Activated naive CD4-positive, alpha-beta T cell treated with anti-CD3 and anti-CD28 coated beads for 36 hours (primary cell): Measurements from ENCODE around the gene SLIT1. TPM values are rescaled to one million over a fixed set of nuclear protein-coding genes. Genes with fewer than 3 reads are reported as not detected.

ENCODE experiments used
- CTCF ChIA-PET: fragments of 350-600 bp; sonication (Branson Sonifier 250); formaldehyde crosslinking; loops from one replicate; lab custom pipeline; 2021; ENCODE audit warnings: antibody characterized with exemption; lab: Charles Lee
- DNase-seq: peaks from one replicate; pipeline ENCODE4 v3.0.0-alpha.2; 2020
- H3K27ac Mint-ChIP-seq: one replicate; pipeline ENCODE4 v1.8.0; 2021; ENCODE audit warnings: mild to moderate bottlenecking, mixed read lengths
- H3K27me3 Mint-ChIP-seq: one replicate; pipeline ENCODE4 v1.8.0; 2021; ENCODE audit warnings: low read depth, mixed read lengths
- H3K36me3 Mint-ChIP-seq: one replicate; pipeline ENCODE4 v1.8.0; 2021; ENCODE audit warnings: low read depth, mixed read lengths
- H3K4me1 Mint-ChIP-seq: one replicate; pipeline ENCODE4 v1.8.0; 2021; ENCODE audit warnings: low read depth, mixed read lengths
- H3K4me3 Mint-ChIP-seq: one replicate; pipeline ENCODE4 v1.8.0; 2021; ENCODE audit warnings: mild to moderate bottlenecking, moderate library complexity, mixed read lengths
- H3K9me3 Mint-ChIP-seq: one replicate; pipeline ENCODE4 v1.8.0; 2021; ENCODE audit warnings: mixed read lengths
- intact Hi-C: fragments of 100-400 bp; cut with micrococcal nuclease; formaldehyde crosslinking; loops from one replicate; pipeline ENCODE4 v1.15.1; 2023
- total RNA-seq, 2 experiments: library from RNA; stranded (reverse); gene quantifications; one replicate each; pipeline ENCODE4 v1.2.3, GENCODE V29; 2021

The SLIT1 gene
- total RNA-seq, 2 experiments from 2014 or later = 0.44 to 0.60 TPM

DNA sequence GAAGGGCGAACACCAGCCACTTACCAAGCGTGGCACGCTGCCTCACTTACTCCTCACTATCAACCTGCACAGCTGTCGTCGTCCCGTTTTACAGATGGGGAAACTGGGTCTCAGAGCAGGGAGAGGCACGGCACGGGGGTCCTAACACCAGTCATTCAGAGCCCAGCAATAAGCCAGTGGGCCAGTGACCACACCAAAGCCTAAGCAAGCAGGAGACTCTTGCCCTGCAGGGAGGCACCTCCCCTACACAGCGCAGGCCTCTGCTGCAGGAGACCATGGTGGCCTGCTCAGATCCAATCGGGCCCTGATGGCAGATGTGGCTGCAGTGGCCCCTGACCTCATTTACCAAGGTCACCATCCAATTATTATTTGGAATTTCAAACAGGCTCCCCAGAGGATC lies 4.8 kb downstream of the SLIT1 start:
- H3K27me3 Mint-ChIP-seq = peaks cover 43% of the 10 kb centered on the region

DNA sequence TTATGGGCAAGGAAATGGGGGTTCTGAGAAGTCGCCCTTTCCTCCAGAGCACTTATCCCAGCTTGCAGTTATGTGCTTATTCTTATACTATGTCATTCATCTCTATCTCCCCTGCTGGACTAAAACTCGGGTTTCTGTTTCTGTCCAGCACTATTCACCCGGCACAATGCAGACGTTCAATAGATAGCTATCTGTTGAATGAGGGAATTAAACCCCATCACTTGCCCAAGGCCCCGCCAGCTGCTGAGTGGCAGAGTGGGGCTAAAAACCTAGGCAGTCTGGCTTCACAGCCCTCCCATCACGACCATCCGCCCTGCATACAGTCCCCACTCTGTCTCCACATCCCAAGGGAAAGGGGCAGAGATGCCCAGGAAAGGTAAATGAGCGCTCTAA lies 5.4 kb downstream of the SLIT1 start:
- no peaks in the 10 kb centered on the region for H3K9me3 Mint-ChIP-seq
- H3K36me3 Mint-ChIP-seq = no peaks in the 10 kb centered on the region
- peaks cover 4% of the 10 kb centered on the region for H3K4me1 Mint-ChIP-seq
- CTCF ChIA-PET = interaction anchor here (1.2 to 1.3 kb wide), 2 partner anchors 16 to 143 kb away, joined by 3 to 4 read pairs; no protein-coding TSS in a partner anchor
- H3K27me3 Mint-ChIP-seq = peaks cover 41% of the 10 kb centered on the region
- no peak overlapping the region for H3K4me3 Mint-ChIP-seq
- H3K27ac Mint-ChIP-seq = no peak overlapping the region
- no peak for DNase-seq
- intact Hi-C loops = loop anchor here (5.0 kb wide), 1 partner anchor 43 kb away; no protein-coding TSS in a partner anchor

More for the DNA sequence above, 4.8 kb downstream of the SLIT1 start:
- no peak for DNase-seq
- Mint-ChIP-seq H3K27ac (no peak overlapping the region), H3K4me3 (no peak overlapping the region), H3K36me3 (no peaks in the 10 kb centered on the region), H3K9me3 (no peaks in the 10 kb centered on the region), H3K4me1 (peaks cover 4% of the 10 kb centered on the region)
- intact Hi-C loops = loop anchor here (5.0 kb wide), 1 partner anchor 44 kb away; no protein-coding TSS in a partner anchor
- CTCF ChIA-PET = interaction anchor here (1.2 to 1.3 kb wide), 2 partner anchors 16 to 144 kb away, joined by 3 to 4 read pairs; no protein-coding TSS in a partner anchor

DNA sequence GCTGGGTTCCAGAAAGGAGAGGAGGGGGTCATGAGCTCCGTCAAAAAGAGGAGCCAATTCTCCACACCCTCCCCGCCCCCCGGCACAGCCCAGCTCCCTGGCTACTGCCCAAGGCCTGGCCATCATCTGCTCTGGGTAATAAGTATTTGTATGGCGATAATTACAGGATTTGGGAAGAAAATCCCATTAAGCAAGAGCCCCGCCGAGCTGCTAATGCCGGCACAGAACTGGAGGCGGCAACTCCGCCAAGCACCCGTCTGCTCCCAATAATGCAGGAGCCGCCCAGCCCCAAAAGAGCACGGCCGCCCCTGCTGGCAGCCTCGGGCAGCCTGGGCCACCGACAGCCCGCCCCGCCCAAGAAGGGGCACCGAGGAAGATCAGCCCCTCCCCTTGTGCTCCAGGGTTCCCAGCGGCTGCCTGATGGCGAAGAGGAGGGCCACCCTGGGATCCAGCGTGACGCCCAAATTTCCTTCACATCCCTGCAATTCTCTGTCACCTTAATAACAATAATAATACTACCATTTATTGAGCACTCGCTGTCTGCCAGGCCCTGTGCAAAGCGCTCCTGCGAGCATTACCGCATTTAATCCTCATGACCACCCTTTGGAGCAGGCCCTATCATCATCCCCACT lies 5.9 kb downstream of the SLIT1 start:
- Mint-ChIP-seq H3K4me3 (no peak overlapping the region), H3K9me3 (no peaks in the 10 kb centered on the region), H3K27ac (no peak overlapping the region), H3K4me1 (peaks cover 2% of the 10 kb centered on the region), H3K27me3 (peaks cover 39% of the 10 kb centered on the region), H3K36me3 (no peaks in the 10 kb centered on the region)
- intact Hi-C loops = loop anchor here (5.0 kb wide), 1 partner anchor 43 kb away; no protein-coding TSS in a partner anchor
- DNase-seq = no peak
- CTCF ChIA-PET = interaction anchor here (1.2 to 1.3 kb wide), 2 partner anchors 17 to 143 kb away, joined by 3 to 4 read pairs; no protein-coding TSS in a partner anchor

DNA sequence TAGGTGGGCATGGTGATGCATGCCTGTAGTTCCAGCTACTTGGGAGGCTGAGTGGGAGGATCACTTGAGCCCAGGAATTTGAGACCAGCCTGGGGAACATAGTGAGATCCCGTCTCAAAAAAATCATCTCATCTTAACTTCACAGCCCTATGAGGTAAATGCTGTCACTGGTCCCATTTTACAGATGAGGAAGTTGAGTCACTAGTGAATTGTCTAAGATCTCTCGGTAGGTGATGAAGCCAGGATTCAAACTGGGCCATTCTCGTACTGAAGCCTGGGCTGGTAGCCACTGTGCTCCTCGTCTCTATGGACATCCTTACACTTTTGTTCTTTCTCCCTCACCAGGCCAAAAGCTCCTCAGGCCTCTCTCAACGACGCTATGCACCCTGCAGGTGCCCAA lies 6.4 kb downstream of the SLIT1 start:
- no peaks in the 10 kb centered on the region for H3K36me3 Mint-ChIP-seq
- no peak overlapping the region for H3K4me3 Mint-ChIP-seq
- CTCF ChIA-PET = no interaction called here
- H3K4me1 Mint-ChIP-seq = no peaks in the 10 kb centered on the region
- H3K27me3 Mint-ChIP-seq = peaks cover 33% of the 10 kb centered on the region
- intact Hi-C loops = no loop called here
- H3K9me3 Mint-ChIP-seq = no peaks in the 10 kb centered on the region
- H3K27ac Mint-ChIP-seq = no peak overlapping the region
- no peak for DNase-seq

DNA sequence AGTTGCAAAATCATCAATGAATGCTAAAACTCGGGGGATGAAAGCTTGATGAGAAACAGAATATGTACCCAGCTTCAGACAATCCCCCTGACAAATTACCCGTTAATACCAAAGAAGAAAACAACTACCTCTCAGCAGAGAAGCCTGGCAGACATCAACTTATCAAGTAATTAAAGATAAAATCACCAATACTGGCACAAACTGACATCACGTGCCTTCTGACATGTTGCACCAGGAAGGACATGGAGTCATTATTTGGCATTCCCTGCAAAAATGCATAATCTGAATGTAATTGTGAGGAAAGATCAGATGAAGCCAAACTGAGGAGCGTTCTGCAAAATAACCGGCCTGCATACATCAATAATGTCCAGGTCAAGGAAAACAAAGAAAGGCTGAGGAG lies 7.7 kb downstream of the SLIT1 start:
- Mint-ChIP-seq H3K36me3 (no peaks in the 10 kb centered on the region), H3K4me3 (no peak overlapping the region), H3K4me1 (no peaks in the 10 kb centered on the region), H3K27ac (no peak overlapping the region), H3K27me3 (peaks cover 22% of the 10 kb centered on the region), H3K9me3 (no peaks in the 10 kb centered on the region)
- CTCF ChIA-PET = interaction anchor here (1.0 to 1.5 kb wide), 2 partner anchors 18 to 32 kb away, joined by 3 to 8 read pairs; no protein-coding TSS in a partner anchor
- DNase-seq = no peak
- intact Hi-C loops = no loop called here

DNA sequence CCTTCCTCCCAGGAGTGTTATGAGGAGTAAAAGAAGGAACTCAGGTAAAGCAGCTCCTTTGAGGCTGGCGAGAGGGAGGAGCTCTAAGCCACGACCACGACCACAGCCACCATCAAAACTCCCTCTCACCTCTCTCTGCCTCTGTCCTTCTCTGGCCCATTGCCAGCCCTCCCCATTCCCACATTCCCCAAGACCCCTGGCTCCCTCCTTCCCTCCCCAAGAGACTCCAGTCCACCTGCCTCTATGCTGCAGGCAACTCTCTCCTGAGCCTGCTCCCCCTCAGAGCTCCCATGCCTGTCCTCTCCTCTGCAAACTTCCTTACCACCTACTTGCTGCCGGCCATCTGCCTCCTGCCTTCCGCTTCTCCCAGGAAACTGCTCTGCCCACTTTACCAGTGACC lies 9.5 kb downstream of the SLIT1 start:
- Mint-ChIP-seq H3K4me3 (no peak overlapping the region), H3K9me3 (no peaks in the 10 kb centered on the region), H3K36me3 (no peaks in the 10 kb centered on the region), H3K27ac (no peak overlapping the region), H3K4me1 (no peaks in the 10 kb centered on the region), H3K27me3 (peaks cover 19% of the 10 kb centered on the region)
- no peak for DNase-seq
- CTCF ChIA-PET = interaction anchor here (0.6 to 1.3 kb wide), 4 partner anchors 15 to 105 kb away, joined by 3 to 4 read pairs (median 4); no protein-coding TSS in a partner anchor
- intact Hi-C loops = no loop called here

DNA sequence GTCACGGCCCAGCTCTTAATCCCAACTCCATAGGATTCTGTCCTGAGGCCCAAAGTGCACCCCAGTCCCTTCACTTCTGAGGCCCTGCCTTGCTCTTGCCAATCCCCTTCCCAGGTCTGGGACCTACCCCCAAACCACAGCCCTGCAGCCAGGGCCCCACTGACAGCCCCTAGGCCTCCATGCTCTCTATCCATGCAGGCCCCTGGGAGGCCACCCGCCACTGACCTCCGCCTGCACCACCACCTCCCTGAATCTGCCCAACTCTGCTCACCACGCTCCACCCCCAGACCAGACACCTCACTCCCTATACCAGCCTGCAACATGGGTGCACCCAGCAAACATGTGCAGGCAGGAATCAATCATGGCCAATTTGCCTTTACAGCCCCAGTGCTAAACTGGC lies 10.2 kb downstream of the SLIT1 start:
- Mint-ChIP-seq H3K4me3 (no peak overlapping the region), H3K4me1 (no peaks in the 10 kb centered on the region), H3K9me3 (no peaks in the 10 kb centered on the region), H3K36me3 (no peaks in the 10 kb centered on the region), H3K27me3 (peaks cover 20% of the 10 kb centered on the region), H3K27ac (no peak overlapping the region)
- no peak for DNase-seq
- CTCF ChIA-PET = interaction anchor here (1.1 to 1.7 kb wide), 2 partner anchors 103 to 104 kb away, joined by 3 to 6 read pairs; no protein-coding TSS in a partner anchor
- intact Hi-C loops = no loop called here

DNA sequence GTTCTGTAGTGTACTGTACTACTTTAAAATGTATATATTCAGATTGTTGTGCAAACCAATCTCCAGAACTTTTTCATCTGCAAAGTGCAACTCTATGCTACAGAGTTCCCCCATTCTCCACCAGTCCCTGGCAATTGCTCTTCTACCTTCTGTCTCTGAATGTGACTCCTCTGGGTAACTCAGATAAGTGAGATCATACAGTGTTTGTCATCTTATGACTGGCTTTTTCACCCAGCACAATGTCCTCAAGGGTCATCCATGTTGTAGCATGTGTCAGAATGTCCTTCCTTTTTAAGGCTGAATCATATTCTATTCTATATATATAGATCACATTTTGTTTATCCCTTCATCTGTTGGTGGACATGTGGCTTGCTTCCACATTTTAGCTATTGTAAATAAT lies 10.8 kb downstream of the SLIT1 start:
- CTCF ChIA-PET = interaction anchor here (1.7 kb wide), 1 partner anchor 102 kb away, joined by 6 read pairs; no protein-coding TSS in a partner anchor
- intact Hi-C loops = no loop called here

DNA sequence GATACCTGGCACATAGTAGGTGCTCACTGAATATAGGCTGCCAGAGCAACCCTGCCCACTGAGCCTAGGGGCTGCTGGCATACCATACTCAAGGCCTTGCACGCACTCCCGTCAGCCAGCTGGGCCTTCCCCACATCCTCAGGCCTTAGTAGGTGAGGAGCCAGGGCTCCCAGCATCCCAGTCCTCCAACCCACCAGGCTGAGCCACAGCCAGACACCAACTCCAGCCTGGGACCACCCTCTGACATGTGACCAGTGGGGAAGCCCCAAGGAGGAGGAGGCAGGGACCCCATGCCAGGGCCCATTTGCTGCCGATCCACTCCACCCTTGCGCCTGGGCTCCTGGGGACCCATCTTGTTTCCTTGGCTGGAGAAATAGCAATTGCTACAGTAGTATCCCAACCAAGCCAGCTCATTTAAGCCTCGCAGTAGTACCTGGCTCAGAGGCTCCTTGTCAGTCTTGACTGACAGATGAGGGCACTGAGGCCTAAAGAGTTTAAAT lies 11.4 kb downstream of the SLIT1 start:
- H3K27me3 Mint-ChIP-seq = peaks cover 11% of the 10 kb centered on the region
- H3K36me3 Mint-ChIP-seq = no peaks in the 10 kb centered on the region
- no peaks in the 10 kb centered on the region for H3K4me1 Mint-ChIP-seq
- no peaks in the 10 kb centered on the region for H3K9me3 Mint-ChIP-seq
- no peak overlapping the region for H3K4me3 Mint-ChIP-seq
- no peak for DNase-seq
- intact Hi-C loops = no loop called here
- no peak overlapping the region for H3K27ac Mint-ChIP-seq
- CTCF ChIA-PET = interaction anchor here (0.5 to 1.7 kb wide), 2 partner anchors 101 to 1156 kb away, joined by 5 to 6 read pairs; no protein-coding TSS in a partner anchor

More for the DNA sequence above, 10.8 kb downstream of the SLIT1 start:
- Mint-ChIP-seq H3K36me3 (no peaks in the 10 kb centered on the region), H3K4me1 (no peaks in the 10 kb centered on the region), H3K4me3 (no peak overlapping the region), H3K9me3 (no peaks in the 10 kb centered on the region), H3K27me3 (peaks cover 14% of the 10 kb centered on the region), H3K27ac (no peak overlapping the region)
- no peak for DNase-seq

DNA sequence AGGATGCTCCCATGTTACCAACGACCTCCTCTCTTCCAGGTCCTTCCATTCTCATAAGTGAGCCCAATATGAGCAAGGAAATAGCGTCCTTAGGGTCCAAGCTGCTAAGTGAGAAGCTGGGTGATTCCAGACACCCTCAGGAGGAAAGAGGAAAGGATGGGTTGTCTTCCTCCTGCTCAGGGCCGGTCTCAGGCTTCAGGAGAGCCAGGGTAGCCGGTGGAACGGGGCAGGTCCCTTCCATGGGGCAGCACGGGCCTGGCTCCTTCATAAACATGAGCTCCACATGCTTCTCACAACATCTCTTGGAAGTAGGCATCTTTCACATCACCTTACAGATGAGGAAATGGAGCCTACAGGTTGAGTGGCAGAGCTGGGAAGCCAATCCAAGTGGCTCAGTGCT lies 12.7 kb downstream of the SLIT1 start:
- CTCF ChIA-PET = interaction anchor here (0.5 to 1.0 kb wide), 4 partner anchors 38 to 804 kb away, joined by 3 to 7 read pairs (median 4); no protein-coding TSS in a partner anchor
- DNase-seq = no peak
- no peaks in the 10 kb centered on the region for H3K4me1 Mint-ChIP-seq
- H3K27me3 Mint-ChIP-seq = peaks cover 14% of the 10 kb centered on the region
- H3K27ac Mint-ChIP-seq = no peak overlapping the region
- intact Hi-C loops = no loop called here
- no peak overlapping the region for H3K4me3 Mint-ChIP-seq
- no peaks in the 10 kb centered on the region for H3K36me3 Mint-ChIP-seq
- no peaks in the 10 kb centered on the region for H3K9me3 Mint-ChIP-seq

DNA sequence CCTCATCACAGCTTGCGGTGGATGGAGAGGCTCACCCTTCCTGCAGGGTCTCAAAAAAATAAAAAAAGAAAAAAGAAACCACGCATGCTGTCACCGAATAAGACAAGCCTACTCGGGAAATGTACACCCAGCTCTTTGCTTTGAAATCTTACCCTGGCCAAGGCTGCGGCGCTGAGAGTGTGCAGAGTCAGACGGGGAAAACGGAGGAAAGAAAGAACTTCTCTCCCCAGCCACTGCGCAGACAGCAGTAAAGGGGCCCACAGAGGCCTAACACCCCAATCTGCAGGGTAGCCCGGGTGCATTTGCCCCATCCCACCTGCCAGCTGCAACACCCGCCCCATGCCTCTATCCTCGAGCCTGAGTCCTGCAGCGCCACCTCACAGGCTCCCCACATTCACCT lies 14.8 kb downstream of the SLIT1 start:
- CTCF ChIA-PET = no interaction called here
- Mint-ChIP-seq H3K4me1 (no peaks in the 10 kb centered on the region), H3K27me3 (peaks cover 14% of the 10 kb centered on the region), H3K27ac (no peak overlapping the region), H3K9me3 (no peaks in the 10 kb centered on the region), H3K36me3 (no peaks in the 10 kb centered on the region), H3K4me3 (no peak overlapping the region)
- no peak for DNase-seq
- intact Hi-C loops = no loop called here

DNA sequence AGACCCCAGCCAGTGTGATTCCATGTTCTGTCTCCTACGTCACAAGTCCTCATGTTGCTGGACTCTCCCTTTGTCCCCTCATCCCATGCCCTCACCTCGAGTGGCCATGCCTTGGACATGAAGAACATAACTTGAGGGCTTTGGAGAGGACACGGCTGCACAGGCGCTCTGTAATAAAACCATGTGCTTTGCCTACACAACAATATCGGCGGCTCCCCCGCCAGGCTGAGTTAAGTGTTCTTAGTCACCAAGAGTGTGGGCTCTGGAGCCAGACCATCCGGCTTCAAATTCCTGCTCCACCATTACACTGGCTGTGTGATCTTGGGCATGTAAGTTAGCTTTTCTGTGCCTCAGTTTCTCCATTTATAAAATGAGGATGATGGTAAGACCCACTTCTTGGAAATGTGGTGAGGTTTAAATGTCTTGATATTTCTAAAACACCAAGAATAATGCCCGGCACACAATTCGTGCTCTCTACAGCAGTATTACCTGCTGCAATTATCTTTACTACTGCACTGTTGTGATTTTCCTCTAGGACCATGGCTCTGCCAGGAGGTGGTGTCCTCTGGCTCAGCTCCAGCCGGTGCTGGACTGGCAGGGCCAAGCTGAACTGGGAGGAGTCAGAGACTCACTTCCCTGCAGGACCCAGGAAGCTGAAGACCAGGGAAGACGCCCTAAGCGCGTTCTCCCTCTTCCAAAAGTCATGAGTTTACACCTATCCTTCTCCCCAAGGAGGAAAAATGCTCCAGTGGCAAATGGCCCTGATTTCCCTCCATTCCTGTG lies 15.7 kb downstream of the SLIT1 start:
- intact Hi-C loops = no loop called here
- no peaks in the 10 kb centered on the region for H3K36me3 Mint-ChIP-seq
- H3K27ac Mint-ChIP-seq = no peak overlapping the region

More for the DNA sequence above, 15.7 kb downstream of the SLIT1 start:
- DNase-seq = no peak
- Mint-ChIP-seq H3K4me3 (no peak overlapping the region), H3K9me3 (no peaks in the 10 kb centered on the region), H3K27me3 (peaks cover 14% of the 10 kb centered on the region), H3K4me1 (no peaks in the 10 kb centered on the region)
- CTCF ChIA-PET = no interaction called here
